AG04450 (cell line): ENCODE measurements around the gene SHC2. TPM values are rescaled to one million over a fixed set of nuclear protein-coding genes. Genes with fewer than 3 reads are reported as not detected.

Experiments
- CTCF ChIA-PET: fragments of 300-600, 350-600 bp; formaldehyde crosslinking; extraction: SDS; loops from one replicate; lab custom pipeline; 2022; ENCODE audit warnings: antibody characterized with exemption, inconsistent platforms; lab: Charles Lee
- POLR2A ChIA-PET: fragments of 350-600 bp; formaldehyde crosslinking; extraction: SDS; loops from one replicate; lab custom pipeline; 2021; ENCODE audit warnings: antibody characterized with exemption, inconsistent platforms; lab: Yijun Ruan, JAX
- DNase-seq: peaks from one replicate; pipeline ENCODE4 v3.0.0-alpha.2; 2011; ENCODE audit warnings: low read depth, low spot score
- H3K27ac ChIP-seq: one replicate; pipeline ENCODE4 v1.5.1; 2012; ENCODE audit warnings: low read depth, low read length, control low read depth
- H3K27me3 ChIP-seq: one replicate; pipeline ENCODE4 v1.6.0; 2012; ENCODE audit warnings: low read length; ENCODE audit not compliant: control insufficient read depth, insufficient read depth
- H3K4me3 ChIP-seq: 2 replicates; pipeline ENCODE4 v1.5.1; 2011; ENCODE audit warnings: mild to moderate bottlenecking, low read depth, low read length, control low read depth
- H3K9me3 ChIP-seq: 2 replicates; pipeline ENCODE4 v1.5.1; 2012; ENCODE audit warnings: low read length; ENCODE audit not compliant: control insufficient read depth, insufficient read depth
- polyA plus RNA-seq: library from polyadenylated mRNA; depleted of rRNA; stranded (reverse); fragments of >200 nt; gene quantifications from 2 replicates; pipeline ENCODE4 v1.2.3, GENCODE V29; 2011
- TF ChIP-seq, protein P1 (sequence below): IDR thresholded peaks from 2 replicates; pipeline ENCODE4 v1.5.1; 2011; ENCODE audit warnings: low read depth, low read length, control low read depth, inconsistent platforms

SHC2 gene
- polyA plus RNA-seq, 1 experiment: 1.3 TPM

DNA sequence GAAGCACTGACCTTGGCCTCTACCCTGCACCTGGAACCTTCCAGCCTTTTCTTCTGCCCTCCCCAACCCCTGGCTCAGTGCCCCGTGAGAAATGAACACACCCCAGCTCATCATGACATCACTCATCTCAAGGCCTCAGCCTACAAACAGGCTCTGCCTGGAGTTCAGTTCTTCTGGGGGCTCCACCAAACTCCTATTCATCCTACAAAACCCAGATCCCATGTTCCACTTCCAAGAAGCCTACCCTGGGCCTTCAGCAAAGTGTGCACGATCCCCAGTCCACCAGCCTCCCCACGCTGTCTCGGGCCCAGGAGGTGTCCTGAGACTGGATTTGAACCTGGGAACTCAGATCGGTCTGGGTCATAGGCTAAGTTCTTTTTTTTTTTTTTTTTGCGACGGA, 9.0 kb upstream of the SHC2 start:
- DNase-seq: no peak
- ChIA-PET POLR2A (no interaction called here), CTCF (interaction anchor here (0.6 kb wide), 1 partner anchor 139 kb away, joined by 3 read pairs; no protein-coding TSS in a partner anchor)
- TF ChIP-seq, protein P1, sequence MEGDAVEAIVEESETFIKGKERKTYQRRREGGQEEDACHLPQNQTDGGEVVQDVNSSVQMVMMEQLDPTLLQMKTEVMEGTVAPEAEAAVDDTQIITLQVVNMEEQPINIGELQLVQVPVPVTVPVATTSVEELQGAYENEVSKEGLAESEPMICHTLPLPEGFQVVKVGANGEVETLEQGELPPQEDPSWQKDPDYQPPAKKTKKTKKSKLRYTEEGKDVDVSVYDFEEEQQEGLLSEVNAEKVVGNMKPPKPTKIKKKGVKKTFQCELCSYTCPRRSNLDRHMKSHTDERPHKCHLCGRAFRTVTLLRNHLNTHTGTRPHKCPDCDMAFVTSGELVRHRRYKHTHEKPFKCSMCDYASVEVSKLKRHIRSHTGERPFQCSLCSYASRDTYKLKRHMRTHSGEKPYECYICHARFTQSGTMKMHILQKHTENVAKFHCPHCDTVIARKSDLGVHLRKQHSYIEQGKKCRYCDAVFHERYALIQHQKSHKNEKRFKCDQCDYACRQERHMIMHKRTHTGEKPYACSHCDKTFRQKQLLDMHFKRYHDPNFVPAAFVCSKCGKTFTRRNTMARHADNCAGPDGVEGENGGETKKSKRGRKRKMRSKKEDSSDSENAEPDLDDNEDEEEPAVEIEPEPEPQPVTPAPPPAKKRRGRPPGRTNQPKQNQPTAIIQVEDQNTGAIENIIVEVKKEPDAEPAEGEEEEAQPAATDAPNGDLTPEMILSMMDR: no peak
- H3K4me3 ChIP-seq: no peak overlapping the region
- H3K9me3 ChIP-seq: peaks cover 4% of the 10 kb centered on the region; the same call in 1 of the 2 replicates
- H3K27me3 ChIP-seq: no peaks in the 10 kb centered on the region
- no peak overlapping the region for H3K27ac ChIP-seq

DNA sequence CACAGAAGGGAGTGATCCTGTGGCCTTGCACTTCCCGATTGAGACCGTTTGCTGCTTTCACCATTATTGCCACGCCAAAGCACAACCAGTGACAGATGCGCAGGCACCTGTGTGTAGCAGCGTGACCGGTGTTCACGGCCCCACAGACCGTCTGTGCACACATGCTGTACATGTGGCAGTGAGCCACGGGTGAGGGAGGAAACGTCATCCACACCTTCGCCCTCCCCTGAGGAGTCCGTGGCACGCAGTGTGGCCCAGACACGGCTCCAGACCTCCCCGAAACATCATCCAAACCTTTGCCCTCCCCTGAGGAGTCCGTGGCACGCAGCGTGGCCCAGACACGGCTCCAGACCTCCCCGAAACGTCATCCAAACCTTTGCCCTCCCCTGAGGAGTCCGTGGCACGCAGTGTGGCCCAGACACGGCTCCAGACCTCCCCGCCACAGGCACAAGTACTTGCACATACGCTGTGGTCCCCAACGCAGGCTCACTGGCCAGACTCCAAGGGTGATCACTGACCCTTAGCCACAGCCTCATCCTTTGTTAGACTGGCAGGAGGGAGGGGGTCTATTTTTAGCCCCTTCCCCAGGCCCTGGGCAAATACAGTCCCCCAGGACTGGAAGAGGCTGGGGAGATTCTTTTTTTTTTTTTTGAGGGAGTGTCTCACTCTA, 7.9 kb upstream of the SHC2 start:
- POLR2A ChIA-PET: no interaction called here

DNA sequence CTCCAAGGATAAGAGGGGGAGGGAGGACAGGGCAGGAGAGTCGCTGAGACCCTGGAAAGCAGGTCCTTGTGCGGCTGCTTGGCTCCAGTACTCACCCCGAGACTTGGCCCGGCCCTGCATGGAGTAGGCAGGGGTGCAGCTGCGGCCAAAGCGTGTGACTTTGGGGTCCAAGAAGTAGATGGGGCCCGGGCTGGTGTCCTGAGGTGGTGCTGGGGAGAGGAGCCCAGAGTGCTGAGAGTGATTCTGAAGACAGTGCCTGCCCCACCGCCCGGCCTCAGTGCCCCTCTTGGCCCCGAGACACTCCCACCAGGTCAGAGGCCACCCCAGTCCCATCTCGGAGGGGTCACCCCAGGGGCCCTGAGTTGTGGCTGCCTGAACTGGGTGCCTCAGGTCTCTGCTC, 6.7 kb upstream of the SHC2 start:
- TF ChIP-seq, protein P1: no peak
- peaks cover under 1% of the 10 kb centered on the region for H3K27me3 ChIP-seq
- no peak overlapping the region for H3K27ac ChIP-seq
- no peak for DNase-seq
- H3K9me3 ChIP-seq: peaks cover 10% of the 10 kb centered on the region; the same call in 1 of the 2 replicates
- H3K4me3 ChIP-seq: no peak overlapping the region
- POLR2A ChIA-PET: no interaction called here
- CTCF ChIA-PET: no interaction called here

More for the DNA sequence above, 7.9 kb upstream of the SHC2 start:
- Histone ChIP-seq H3K9me3 (peaks cover 10% of the 10 kb centered on the region; the same call in 1 of the 2 replicates), H3K27ac (no peak overlapping the region), H3K4me3 (no peak overlapping the region), H3K27me3 (no peaks in the 10 kb centered on the region)
- CTCF ChIA-PET: no interaction called here
- TF ChIP-seq, protein P1: no peak
- no peak for DNase-seq

DNA sequence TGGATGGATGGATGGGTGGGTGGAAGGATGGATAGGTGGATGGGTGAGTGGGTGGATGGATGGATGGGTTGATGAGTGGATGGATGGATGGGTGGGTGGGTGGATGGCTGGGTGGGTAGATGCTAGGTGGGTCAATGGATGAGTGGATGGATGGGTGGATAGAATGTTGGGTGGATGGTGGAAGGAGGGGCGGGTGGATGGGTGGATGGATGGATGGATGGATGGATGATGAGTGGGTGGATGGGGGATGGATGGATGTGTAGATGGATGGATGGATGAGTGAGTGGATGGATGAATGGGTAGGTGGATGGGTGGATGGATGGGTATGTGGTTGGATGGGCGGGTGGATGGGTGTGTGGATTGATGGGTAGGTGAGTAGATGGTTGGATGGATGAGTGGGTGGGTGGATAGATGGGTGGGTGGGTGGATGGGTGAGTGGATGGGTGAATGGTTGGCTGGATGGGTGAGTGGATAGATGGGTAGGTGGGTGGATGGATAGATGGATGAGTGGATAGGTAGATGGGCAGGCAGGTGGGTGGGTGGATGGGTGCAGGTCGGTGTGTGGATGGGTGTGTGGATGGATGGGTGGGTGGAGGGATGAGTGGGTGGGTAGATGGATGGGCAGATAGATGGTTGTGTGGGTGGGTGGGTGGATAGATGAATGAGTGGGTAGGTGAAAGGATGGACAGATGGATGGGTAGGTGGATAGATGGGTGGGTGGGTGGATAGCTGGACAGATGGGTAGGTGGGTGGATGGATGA, 4.4 kb upstream of the SHC2 start:
- peaks cover 13% of the 10 kb centered on the region for H3K27me3 ChIP-seq
- CTCF ChIA-PET: no interaction called here

More for the DNA sequence above, 4.4 kb upstream of the SHC2 start:
- POLR2A ChIA-PET: no interaction called here
- Histone ChIP-seq H3K27ac (no peak overlapping the region), H3K4me3 (no peak overlapping the region), H3K9me3 (peaks cover 15% of the 10 kb centered on the region; the same call in 1 of the 2 replicates)
- TF ChIP-seq, protein P1: no peak
- no peak for DNase-seq
